Lower lobe of right lung (tissue), 2 donors: ENCODE data around the gene SLC29A3. TPM values are rescaled to one million over a fixed set of nuclear protein-coding genes. Genes with fewer than 3 reads are reported as not detected.
A peak's percentile ranks its signal among the peaks of the same experiment; 100 is the strongest.

Source experiments
- ATAC-seq, 2 donors: fragments of 200-7000 bp; cut with Tn5 transposase; one replicate each; pipeline ENCODE4 v1.9.1; 2020 to 2022; ENCODE audit warnings: mild to moderate bottlenecking in 2 of 2, moderate library complexity in 2 of 2
- DNase-seq: peaks from one replicate; pipeline ENCODE4 v3.0.0-alpha.2; 2020
- H3K27ac ChIP-seq: fragments of 200-600 bp; one replicate; pipeline ENCODE4 v1.8.0; 2022
- H3K27me3 ChIP-seq: fragments of 200-600 bp; one replicate; pipeline ENCODE4 v1.8.0; 2022; ENCODE audit warnings: low read depth
- H3K36me3 ChIP-seq: fragments of 200-600 bp; one replicate; pipeline ENCODE4 v1.8.0; 2022; ENCODE audit warnings: mild to moderate bottlenecking
- H3K4me1 ChIP-seq: fragments of 200-600 bp; one replicate; pipeline ENCODE4 v1.8.0; 2022
- H3K4me3 ChIP-seq: fragments of 200-600 bp; one replicate; pipeline ENCODE4 v1.8.0; 2022; ENCODE audit warnings: mild to moderate bottlenecking
- H3K9me3 ChIP-seq: fragments of 200-600 bp; one replicate; pipeline ENCODE4 v1.8.0; 2022
- CTCF ChIP-seq: fragments of 200-600 bp; IDR thresholded peaks from one replicate; pipeline ENCODE4 v1.8.0; 2022; ENCODE audit warnings: antibody characterized with exemption, mild to moderate bottlenecking
- intact Hi-C: fragments of 100-400 bp; cut with DNase I; formaldehyde crosslinking; loops from one replicate; pipeline ENCODE4 v1.11.0; 2022
- total RNA-seq: library from RNA; stranded (reverse); fragmentation: NEBNext Ultra II Directional; extraction: Animal tissue kit (Norgen Biotek cat#: 25700); gene quantifications from one replicate; pipeline ENCODE4 v1.2.1, GENCODE V29; 2021
- donor health status: DM: no; HTN: yes; CAD: no; lungs with severe emphysema.

The SLC29A3 gene
- total RNA-seq, 1 donor from 2014 or later, result 13.2 TPM

GRCh38 chr10:71308244-71308643, 10.8 kb upstream of the SLC29A3 start:
- intact Hi-C loops, result no loop called here
- Histone ChIP-seq H3K9me3 (no peaks in the 10 kb centered on the region), H3K4me1 (no peaks in the 10 kb centered on the region), H3K4me3 (no peak overlapping the region), H3K36me3 (no peaks in the 10 kb centered on the region), H3K27me3 (no peaks in the 10 kb centered on the region), H3K27ac (no peak overlapping the region)
- DNase-seq, result no peak
- no peak for TF ChIP-seq CTCF
- ATAC-seq, result no peak

- no peaks in the 10 kb centered on the region for H3K36me3 ChIP-seq
- TF ChIP-seq CTCF, result no peak
- H3K27me3 ChIP-seq, result no peaks in the 10 kb centered on the region
- no peak for ATAC-seq
- no peak for DNase-seq
- H3K4me3 ChIP-seq, result no peak overlapping the region
- intact Hi-C loops, result no loop called here
- no peaks in the 10 kb centered on the region for H3K9me3 ChIP-seq
- H3K4me1 ChIP-seq, result peaks cover 6% of the 10 kb centered on the region
- no peak overlapping the region for H3K27ac ChIP-seq
These were observed 10.1 kb upstream of the SLC29A3 start for GRCh38 chr10:71308985-71309384.

- DNase-seq (no peak), ATAC-seq (no peak)
- no peak for TF ChIP-seq CTCF
- intact Hi-C loops, result no loop called here
- Histone ChIP-seq H3K4me1 (peaks cover 14% of the 10 kb centered on the region), H3K27me3 (no peaks in the 10 kb centered on the region), H3K9me3 (no peaks in the 10 kb centered on the region), H3K4me3 (no peak overlapping the region), H3K27ac (no peak overlapping the region), H3K36me3 (no peaks in the 10 kb centered on the region)
These were observed 9.1 kb upstream of the SLC29A3 start for GRCh38 chr10:71309919-71310318.

- DNase-seq (no peak), ATAC-seq (no peak)
- TF ChIP-seq CTCF, result no peak
- Histone ChIP-seq H3K27ac (no peak overlapping the region), H3K36me3 (no peaks in the 10 kb centered on the region), H3K4me3 (no peak overlapping the region), H3K9me3 (no peaks in the 10 kb centered on the region), H3K4me1 (peaks cover 29% of the 10 kb centered on the region), H3K27me3 (no peaks in the 10 kb centered on the region)
- intact Hi-C loops, result no loop called here
These were observed 6.8 kb upstream of the SLC29A3 start for GRCh38 chr10:71312220-71312619.

- H3K9me3 ChIP-seq, result no peaks in the 10 kb centered on the region
- intact Hi-C loops, result no loop called here
- H3K4me1 ChIP-seq, result peaks cover 29% of the 10 kb centered on the region
- H3K27ac ChIP-seq, result no peak overlapping the region
- no peak overlapping the region for H3K4me3 ChIP-seq
- DNase-seq, result peak; percentile 25
- H3K27me3 ChIP-seq, result no peaks in the 10 kb centered on the region
- ATAC-seq, result peak; percentile 41 to 44
- no peak for TF ChIP-seq CTCF
- H3K36me3 ChIP-seq, result no peaks in the 10 kb centered on the region
These were observed 6.0 kb upstream of the SLC29A3 start for GRCh38 chr10:71312811-71313789.
